A673 (cell line): ENCODE measurements around the gene MFSD1. TPM values are rescaled to one million over a fixed set of nuclear protein-coding genes. Genes with fewer than 3 reads are reported as not detected.

ENCODE experiments used
- BruUV-seq: library from RNA; stranded (reverse); fragments of 400-500 nt; replicated peaks from 2 replicates; lab custom pipeline; 2021; lab: Mats Ljungman, UMichigan
- CTCF ChIA-PET: fragments of 300-600 bp; sonication (Branson Sonifier 250); formaldehyde crosslinking; loops from one replicate; lab custom pipeline; 2022; ENCODE audit warnings: antibody characterized with exemption; lab: Charles Lee
- POLR2A ChIA-PET: fragments of 300-600 bp; sonication (Branson Sonifier 250); formaldehyde crosslinking; loops from one replicate; lab custom pipeline; 2022; ENCODE audit warnings: antibody characterized with exemption; ENCODE audit not compliant: low non-redundant PET; lab: Charles Lee
- DNase-seq: peaks from one replicate; pipeline ENCODE4 v3.0.0-alpha.2; 2015; ENCODE audit warnings: low spot score
- H3K27ac ChIP-seq: fragments of 200-600 bp; sonication (generic); 2 replicates; pipeline ENCODE4 v1.5.1; 2016; ENCODE audit warnings: mixed run types, low read depth, mild to moderate bottlenecking, mixed read lengths, antibody characterized with exemption, low read length; ENCODE audit not compliant: poor library complexity, severe bottlenecking
- H3K27me3 ChIP-seq: fragments of 200-600 bp; sonication (generic); replicated peaks from 2 replicates; pipeline ENCODE4 v1.6.1; 2017; ENCODE audit warnings: mixed run types, low read depth, mild to moderate bottlenecking, mixed read lengths, antibody characterized with exemption, low read length; ENCODE audit not compliant: insufficient read depth, poor library complexity
- H3K36me3 ChIP-seq: fragments of 200-600 bp; sonication (generic); 2 replicates; pipeline ENCODE4 v1.6.1; 2016; ENCODE audit warnings: mixed run types, mild to moderate bottlenecking, mixed read lengths, antibody characterized with exemption, low read length; ENCODE audit not compliant: insufficient read depth, poor library complexity, severe bottlenecking
- H3K4me1 ChIP-seq: fragments of 200-600 bp; sonication (generic); 2 replicates; pipeline ENCODE4 v1.6.1; 2017; ENCODE audit warnings: mixed run types, mild to moderate bottlenecking, mixed read lengths, antibody characterized with exemption, low read length; ENCODE audit not compliant: insufficient read depth, poor library complexity, severe bottlenecking
- H3K4me3 ChIP-seq: fragments of 200-600 bp; sonication (generic); 2 replicates; pipeline ENCODE4 v1.5.1; 2016; ENCODE audit warnings: low read depth, mixed run types, mild to moderate bottlenecking, mixed read lengths, low read length; ENCODE audit not compliant: poor library complexity, severe bottlenecking
- H3K9me3 ChIP-seq: fragments of 200-600 bp; sonication (generic); 2 replicates; pipeline ENCODE4 v1.6.1; 2016; ENCODE audit warnings: mixed run types, low read depth, mild to moderate bottlenecking, mixed read lengths, antibody characterized with exemption, low read length; ENCODE audit not compliant: poor library complexity, severe bottlenecking
- CTCF ChIP-seq: fragments of 300-800, 200-600 bp; sonication (generic); conservative IDR thresholded peaks from 2 replicates; pipeline ENCODE4 v1.5.1; 2017; ENCODE audit warnings: low read depth, mild to moderate bottlenecking, antibody characterized with exemption, low read length, moderate library complexity, mixed read lengths
- EZH2 ChIP-seq: fragments of 200-600 bp; sonication (generic); IDR thresholded peaks from 2 replicates; pipeline ENCODE4 v1.6.1; 2017; ENCODE audit warnings: borderline replicate concordance, low read depth, mild to moderate bottlenecking, mixed read lengths, antibody characterized with exemption, low read length; ENCODE audit not compliant: poor library complexity, severe bottlenecking
- intact Hi-C: fragments of 100-400 bp; cut with micrococcal nuclease; formaldehyde crosslinking; loops from one replicate; pipeline ENCODE4 v1.10.0; 2022; ENCODE audit not compliant: unreplicated experiment
- total RNA-seq: library from RNA; stranded (reverse); gene quantifications from 2 replicates; pipeline ENCODE4 v1.2.3, GENCODE V29; 2021

MFSD1 gene
- total RNA-seq, 1 experiment from 2014 or later: 15.2 TPM

- no TSS peak for BruUV-seq
- no peaks in the 10 kb centered on the region for H3K9me3 ChIP-seq
- intact Hi-C loops: no loop called here
Observed at GRCh38 chr3:158837240-158837639, 35.4 kb downstream of the MFSD1 start.

GRCh38 chr3:158839966-158840365 is 38.1 kb downstream of the MFSD1 start:
- H3K9me3 ChIP-seq: no peaks in the 10 kb centered on the region
- intact Hi-C loops: loop anchor here (10.0 kb wide), 2 partner anchors 745 to 965 kb away; no protein-coding TSS in a partner anchor
- H3K36me3 ChIP-seq: no peaks in the 10 kb centered on the region
- H3K27ac ChIP-seq: no peak overlapping the region
- no TSS peak for BruUV-seq
- CTCF ChIA-PET: no interaction called here
- no peak for TF ChIP-seq CTCF
- no peak for DNase-seq
- POLR2A ChIA-PET: no interaction called here
- no peaks in the 10 kb centered on the region for H3K27me3 ChIP-seq
- no peak overlapping the region for H3K4me3 ChIP-seq
- no peaks in the 10 kb centered on the region for H3K4me1 ChIP-seq

More at GRCh38 chr3:158837240-158837639, 35.4 kb downstream of the MFSD1 start:
- CTCF ChIA-PET: no interaction called here
- Histone ChIP-seq H3K4me3 (no peak overlapping the region), H3K4me1 (no peaks in the 10 kb centered on the region), H3K27ac (no peak overlapping the region), H3K36me3 (no peaks in the 10 kb centered on the region), H3K27me3 (no peaks in the 10 kb centered on the region)
- TF ChIP-seq CTCF (no peak), EZH2 (no peak)
- no peak for DNase-seq
- POLR2A ChIA-PET: no interaction called here

GRCh38 chr3:158841387-158841786 is 39.5 kb downstream of the MFSD1 start:
- Histone ChIP-seq H3K27ac (no peak overlapping the region), H3K9me3 (no peaks in the 10 kb centered on the region), H3K36me3 (no peaks in the 10 kb centered on the region), H3K4me3 (no peak overlapping the region), H3K4me1 (no peaks in the 10 kb centered on the region), H3K27me3 (no peaks in the 10 kb centered on the region)
- TF ChIP-seq EZH2: no peak
- TF ChIP-seq CTCF: no peak
- CTCF ChIA-PET: no interaction called here
- intact Hi-C loops: loop anchor here (10.0 kb wide), 2 partner anchors 743 to 963 kb away; no protein-coding TSS in a partner anchor
- POLR2A ChIA-PET: no interaction called here
- DNase-seq: no peak
- no TSS peak for BruUV-seq
